Heart right ventricle (tissue), 16 donors: ENCODE results near the gene RNF7. TPM values are rescaled to one million over a fixed set of nuclear protein-coding genes. Genes with fewer than 3 reads are reported as not detected.
"Not testable (repeated sequence)": the region's sequence is repeated elsewhere in the genome, so short reads cannot be mapped to it uniquely, and the experiment has no call there.

Experiments used
- ATAC-seq, 8 donors: fragments of 200-7000 bp; cut with Tn5 transposase; one replicate each; pipeline ENCODE4 v1.9.1; 2020; ENCODE audit warnings: mild to moderate bottlenecking in 8 of 8, moderate library complexity in 8 of 8, moderate number of reproducible peaks in 1 of 8
- DNase-seq, 2 donors: peaks; one replicate each; pipeline ENCODE4 v3.0.0-alpha.2; 2020
- H3K27ac ChIP-seq, 10 donors: fragments of 200-600 bp; sonication (generic) in 2 of 10; one replicate each; pipeline versions ENCODE4 v1.5.0 to v1.8.0; 2020 to 2022; ENCODE audit warnings: mild to moderate bottlenecking in 3 of 10
- H3K27me3 ChIP-seq, 7 donors: fragments of 200-600 bp; one replicate each; pipeline ENCODE4 v1.8.0; 2021 to 2022; ENCODE audit warnings: mild to moderate bottlenecking in 2 of 7
- H3K36me3 ChIP-seq, 9 donors: fragments of 200-600 bp; sonication (generic) in 1 of 9; one replicate each; pipeline versions ENCODE4 v1.5.0 to v1.8.0; 2020 to 2022; ENCODE audit warnings: mild to moderate bottlenecking in 2 of 9
- H3K4me1 ChIP-seq, 9 donors: fragments of 200-600 bp; sonication (generic) in 1 of 9; one replicate each; pipeline versions ENCODE4 v1.5.0 to v1.8.0; 2020 to 2022; ENCODE audit warnings: mild to moderate bottlenecking in 4 of 9
- H3K4me3 ChIP-seq, 10 donors: fragments of 200-600 bp; sonication (generic) in 2 of 10; one replicate each; pipeline versions ENCODE4 v1.5.0 to v1.8.0; 2020 to 2022; ENCODE audit warnings: mild to moderate bottlenecking in 7 of 10, moderate library complexity in 2 of 10
- H3K9me3 ChIP-seq, 11 donors: fragments of 200-600 bp in 10 of 11; sonication (generic) in 2 of 11; one replicate each; pipeline versions ENCODE4 v1.5.0 to v1.8.0; 2013 to 2022; ENCODE audit warnings: mild to moderate bottlenecking in 2 of 11, control low read depth in 1 of 11, moderate library complexity in 1 of 11
- WGBS, 2 donors: extraction: QIAGEN DNeasy Blood & Tissue Kit; methylation state at CpG; one replicate each; pipeline ENCODE4 v1.1.7; 2013; ENCODE audit warnings: inconsistent platforms in 1 of 2; 5-methylcytosine and 5-hydroxymethylcytosine counted together
- intact Hi-C, 10 donors: fragments of 100-400 bp; cut with DNase I; formaldehyde crosslinking; loops; one replicate each; pipeline versions ENCODE4 v1.11.1 to v1.14.2; 2022
- polyA plus RNA-seq, 2 donors: library from polyadenylated mRNA; stranded (reverse); fragments of 200-250 nt; gene quantifications; one replicate each; pipeline ENCODE4 v1.2.3, GENCODE V29; 2013
- total RNA-seq, 10 donors: library from RNA; stranded (reverse); fragmentation: NEBNext Ultra II Directional in 3 of 10; extraction: Animal tissue kit (Norgen Biotek cat#: 25700) in 3 of 10; gene quantifications; one replicate each; pipeline versions ENCODE4 v1.2.1 to v1.2.4, GENCODE V29; 2021 to 2023
- TF ChIP-seq, protein P1 (sequence below), 9 donors: fragments of 200-600 bp; sonication (generic) in 2 of 9; IDR thresholded peaks; one replicate each; pipeline versions ENCODE4 v1.5.0 to v1.8.0; 2021 to 2022; ENCODE audit warnings: antibody characterized with exemption in 9 of 9, mild to moderate bottlenecking in 5 of 9, moderate library complexity in 1 of 9
- donor health status: Arrhythmogenic right ventricular cardiomyopathy.
- donor health status: ischemic (EF 13 %, LVEDD 7.1; RV severe dilation, severe dysfunction).
- donor health status: healthy with polysubstance abuse.
- donor health status: DM: no; HTN: yes; CAD: no.
- donor health status: DM: no; HTN: no; CAD: no.
- donor health status: ischemic (EF 25% LVEDD 6.9; RV normal size, moderate dysfunction).
- donor health status: ischemic (EF 25% LVEDD 5.7; RV mildly dilated, moderate dysfunction).
- donor health status: healthy.
- donor health status: DM: yes; HTN: yes; CAD: no.
- donor health status: Ischemic cardiomyopathy.
- donor health status: ischemic (EF 35%, LVEDD 5.7; RV mildly dilated, moderate dysfunction).
- donor health status: nonischemic (EF 11% LVEDD 7.7; RV severe dilation, severe dysfunction).
- donor health status: DM: yes; HTN: yes; CAD: no.
- donor health status: PGD.
- donor health status: ischemic (EF 29% LVEDD 5.4; RV normal size, mild dysfunction).
- donor health status: nonischemic (EF 23%, LVEDD 6.1; RV moderate dilation, normal function).

The RNF7 gene
- total and polyA plus RNA-seq, 12 donors = 77.2 to 191 (median 84.1) TPM

DNA sequence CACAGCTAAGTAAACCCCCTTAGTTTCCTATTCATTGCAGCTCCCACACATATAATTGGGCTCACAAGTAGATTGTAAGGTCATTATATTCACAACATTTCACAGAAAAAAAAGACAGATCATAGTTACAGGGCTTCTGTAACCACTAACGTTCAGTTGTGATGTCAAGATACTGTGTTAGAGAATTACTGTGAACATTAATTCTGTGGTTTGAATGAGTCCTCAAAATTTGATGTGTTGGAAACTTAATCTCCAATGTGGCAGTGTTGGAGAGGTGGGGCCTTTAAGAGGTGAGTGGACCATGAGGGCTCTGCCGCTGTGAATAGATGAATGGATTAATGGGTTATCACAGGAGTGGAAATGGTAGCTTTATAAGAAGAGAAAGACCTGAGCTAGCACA is 46.4 kb downstream of the RNF7 start:
- Histone ChIP-seq H3K27ac (no peak overlapping the region), H3K4me3 (no peak overlapping the region), H3K4me1 (no peaks in the 10 kb centered on the region), H3K9me3 (peaks cover 0 to 3% (median 0%) of the 10 kb centered on the region in 11 donors), H3K36me3 (no peaks in the 10 kb centered on the region), H3K27me3 (no peaks in the 10 kb centered on the region)
- TF ChIP-seq, protein P1, sequence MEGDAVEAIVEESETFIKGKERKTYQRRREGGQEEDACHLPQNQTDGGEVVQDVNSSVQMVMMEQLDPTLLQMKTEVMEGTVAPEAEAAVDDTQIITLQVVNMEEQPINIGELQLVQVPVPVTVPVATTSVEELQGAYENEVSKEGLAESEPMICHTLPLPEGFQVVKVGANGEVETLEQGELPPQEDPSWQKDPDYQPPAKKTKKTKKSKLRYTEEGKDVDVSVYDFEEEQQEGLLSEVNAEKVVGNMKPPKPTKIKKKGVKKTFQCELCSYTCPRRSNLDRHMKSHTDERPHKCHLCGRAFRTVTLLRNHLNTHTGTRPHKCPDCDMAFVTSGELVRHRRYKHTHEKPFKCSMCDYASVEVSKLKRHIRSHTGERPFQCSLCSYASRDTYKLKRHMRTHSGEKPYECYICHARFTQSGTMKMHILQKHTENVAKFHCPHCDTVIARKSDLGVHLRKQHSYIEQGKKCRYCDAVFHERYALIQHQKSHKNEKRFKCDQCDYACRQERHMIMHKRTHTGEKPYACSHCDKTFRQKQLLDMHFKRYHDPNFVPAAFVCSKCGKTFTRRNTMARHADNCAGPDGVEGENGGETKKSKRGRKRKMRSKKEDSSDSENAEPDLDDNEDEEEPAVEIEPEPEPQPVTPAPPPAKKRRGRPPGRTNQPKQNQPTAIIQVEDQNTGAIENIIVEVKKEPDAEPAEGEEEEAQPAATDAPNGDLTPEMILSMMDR (IDR thresholded peaks at IDR 0.05) = no peak
- ATAC-seq = no peak
- intact Hi-C loops = loop anchor here in 2 of 10 donors (5.0 to 10.0 kb wide), 3 partner anchors 90 to 128 kb away; partner anchors contain the start of gene ATP1B3 (in 2 of the 2)
- WGBS, 2 donors = 80 to 89% methylated on average over 2 of the region's 2 CpGs
- no peak for DNase-seq

DNA sequence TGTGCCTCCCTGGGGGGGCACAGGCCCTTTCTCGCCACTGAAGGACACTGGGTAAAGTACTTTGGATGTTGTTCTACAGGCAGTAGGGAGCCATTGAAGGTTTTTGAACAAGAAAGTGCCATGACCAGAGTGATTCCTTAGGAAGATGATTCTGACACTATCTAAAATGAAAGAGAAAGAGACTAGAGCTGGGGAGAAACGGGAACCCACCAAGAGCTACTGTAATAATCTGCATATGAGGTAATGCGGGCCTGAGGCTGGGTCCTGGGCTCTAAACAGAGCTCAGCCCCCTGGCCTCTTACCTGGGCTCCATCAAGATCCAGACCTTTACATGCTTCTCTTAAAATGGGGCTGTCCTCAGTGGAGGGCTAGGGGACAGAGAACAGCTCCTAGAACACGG is 50.1 kb downstream of the RNF7 start:
- DNase-seq (no peak), ATAC-seq (no peak)
- 88 to 96% methylated on average over 4 of the region's 4 CpGs for WGBS, 2 donors
- Histone ChIP-seq H3K9me3 (no peaks in the 10 kb centered on the region), H3K27ac (no peak overlapping the region), H3K4me3 (no peak overlapping the region), H3K4me1 (no peaks in the 10 kb centered on the region), H3K36me3 (no peaks in the 10 kb centered on the region), H3K27me3 (no peaks in the 10 kb centered on the region)
- intact Hi-C loops = loop anchor here in 1 of 10 donors (10.0 kb wide), 1 partner anchor 87 kb away; the partner anchor contains the start of gene ATP1B3
- TF ChIP-seq, protein P1 (IDR thresholded peaks at IDR 0.05) = no peak

DNA sequence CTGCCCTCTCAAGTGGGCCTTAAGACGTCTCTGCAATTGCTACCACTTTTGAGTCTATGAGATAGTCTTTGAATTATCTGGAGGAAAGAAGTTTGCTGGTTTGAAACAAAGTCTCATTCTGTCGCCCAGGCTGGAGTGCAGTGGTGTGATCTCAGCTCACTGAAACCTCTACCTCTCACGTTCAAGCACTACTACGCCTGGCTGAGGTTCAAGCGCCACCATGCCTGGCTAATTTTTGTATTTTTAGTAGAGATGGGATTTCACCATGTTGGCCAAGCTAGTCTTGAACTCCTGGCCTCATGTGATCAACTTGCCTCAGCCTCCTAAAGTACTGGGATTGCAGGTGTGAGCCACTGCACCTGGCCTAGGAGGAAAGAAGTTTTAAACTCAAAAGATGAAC is 50.7 kb downstream of the RNF7 start:
- not testable (repeated sequence) for H3K4me1 ChIP-seq, ATAC-seq, H3K4me3 ChIP-seq, H3K27ac ChIP-seq, H3K9me3 ChIP-seq, DNase-seq, H3K27me3 ChIP-seq, H3K36me3 ChIP-seq
- intact Hi-C loops = loop anchor here in 1 of 10 donors (10.0 kb wide), 1 partner anchor 86 kb away; the partner anchor contains the start of gene ATP1B3
- 92 to 93% methylated on average over 5 of the region's 5 CpGs for WGBS, 2 donors

DNA sequence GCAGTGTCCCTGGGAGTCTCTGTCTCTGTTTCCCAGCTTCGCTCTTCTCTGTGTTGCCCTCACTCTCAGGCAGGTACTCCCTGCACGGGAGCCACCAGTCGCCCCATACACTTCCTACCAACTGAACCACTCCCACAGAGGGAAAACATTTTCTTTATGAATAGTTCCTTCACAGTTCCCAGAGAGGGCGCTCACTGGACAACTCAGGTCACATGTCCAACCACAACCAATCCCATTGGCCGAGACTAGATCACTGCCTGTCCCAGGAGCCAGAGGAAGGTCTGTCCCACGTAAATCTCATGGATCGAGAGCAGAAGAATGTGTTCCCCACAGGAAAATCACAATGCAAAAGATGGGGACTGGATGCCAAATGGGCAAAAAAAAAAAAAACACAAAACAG is 51.2 kb downstream of the RNF7 start:
- 88 to 89% methylated on average over 7 of the region's 7 CpGs for WGBS, 2 donors
- no peaks in the 10 kb centered on the region for H3K9me3 ChIP-seq
- DNase-seq = no peak
- no peaks in the 10 kb centered on the region for H3K27me3 ChIP-seq
- ATAC-seq = no peak
- H3K27ac ChIP-seq = no peak overlapping the region
- intact Hi-C loops = loop anchor here in 1 of 10 donors (10.0 kb wide), 1 partner anchor 86 kb away; the partner anchor contains the start of gene ATP1B3
- no peak overlapping the region for H3K4me3 ChIP-seq
- TF ChIP-seq, protein P1 (IDR thresholded peaks at IDR 0.05) = no peak
- H3K36me3 ChIP-seq = no peaks in the 10 kb centered on the region
- peaks cover 0 to 2% (median 0%) of the 10 kb centered on the region in 9 donors for H3K4me1 ChIP-seq

DNA sequence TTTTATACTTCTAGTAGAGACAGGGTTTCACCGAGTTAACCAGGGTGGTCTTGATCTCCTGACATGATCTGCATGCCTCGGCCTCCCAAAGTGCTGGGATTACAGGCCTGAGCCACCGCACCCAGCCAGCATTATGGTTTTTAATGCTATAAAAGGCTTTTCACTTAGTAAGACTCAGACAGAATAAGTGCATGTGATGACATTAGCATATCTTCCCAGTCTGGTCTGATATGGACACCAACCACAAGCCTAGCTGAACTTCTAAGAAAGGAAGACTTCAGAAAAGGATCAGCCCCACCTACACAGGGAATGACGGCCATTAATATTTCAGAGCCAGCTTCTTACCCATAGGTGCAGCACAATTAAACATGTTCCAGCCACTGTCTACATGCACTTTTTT is 52.1 kb downstream of the RNF7 start:
- Histone ChIP-seq H3K9me3 (no peaks in the 10 kb centered on the region), H3K27me3 (no peaks in the 10 kb centered on the region), H3K4me1 (peaks cover 0 to 6% (median 0%) of the 10 kb centered on the region in 9 donors), H3K36me3 (no peaks in the 10 kb centered on the region), H3K4me3 (no peak overlapping the region), H3K27ac (no peak overlapping the region)
- TF ChIP-seq, protein P1 (IDR thresholded peaks at IDR 0.05) = no peak
- 93 to 95% methylated on average over 4 of the region's 4 CpGs for WGBS, 2 donors
- intact Hi-C loops = loop anchor here in 2 of 10 donors (10.0 kb wide), 2 partner anchors 45 to 85 kb away; partner anchors contain the start of gene ATP1B3 (in 1 of the 2)
- DNase-seq = no peak
- ATAC-seq = no peak
